ENCODE results near the gene EGFR. TPM values are rescaled to one million over a fixed set of nuclear protein-coding genes. Genes with fewer than 3 reads are reported as not detected.

The EGFR gene
- polyA plus RNA-seq, 2 of the 4 experiments (the other 2 are of a cell fraction), result 59.5 to 63.8 TPM

DNA sequence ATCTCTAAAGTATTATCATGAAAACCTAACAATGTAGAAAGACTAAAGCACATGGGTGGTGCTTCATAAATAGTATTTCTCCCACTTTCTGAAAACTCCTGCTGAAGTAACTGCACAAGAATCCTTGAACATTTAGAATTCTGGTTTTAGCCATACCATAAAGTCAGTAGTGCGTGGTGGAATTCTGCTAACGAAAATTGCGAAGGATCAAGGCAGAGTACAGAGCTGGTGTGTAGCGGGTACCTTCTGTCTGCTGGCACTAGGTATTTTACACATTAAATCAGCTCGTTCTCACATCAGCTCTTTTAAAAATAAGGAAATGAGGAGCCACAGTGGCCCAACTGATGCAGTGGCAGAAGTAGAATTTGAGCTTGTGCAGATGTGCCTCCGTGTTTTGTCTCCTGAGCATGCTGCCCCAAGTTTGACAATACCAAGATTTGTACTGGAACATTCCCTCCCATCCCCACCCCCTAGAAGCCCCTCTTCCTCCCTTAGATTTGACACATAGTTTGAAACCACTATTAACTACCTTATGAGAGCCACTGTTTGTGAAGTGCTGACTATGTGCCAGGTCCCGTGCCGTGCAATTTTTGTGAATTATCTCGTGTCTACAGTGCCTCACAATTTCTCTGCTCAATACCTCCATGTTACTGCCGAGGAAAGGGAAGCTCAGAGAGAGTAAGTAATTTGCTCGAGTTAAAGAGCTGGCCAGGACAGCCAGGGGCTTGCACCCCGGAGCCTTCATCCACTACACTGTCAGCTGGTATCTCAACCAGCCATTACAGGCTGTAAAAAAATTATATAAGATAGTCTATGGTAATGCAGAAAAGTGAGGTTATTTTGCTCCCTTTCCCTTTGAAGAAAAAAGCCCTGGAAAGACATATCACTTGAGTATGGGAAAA lies 66.9 kb downstream of the EGFR start:
- no peak for FAIRE-seq
- ChIA-PET POLR2A (no interaction called here), CTCF (interaction anchor here (0.7 to 1.5 kb wide), 6 partner anchors 14 to 312 kb away, joined by 3 to 4 read pairs (median 4); no protein-coding TSS in a partner anchor)
- peak in 1 of 2 experiments; percentile 10; a peak in 1 of 6 replicates for ATAC-seq
- Histone ChIP-seq H3K9me3 (no peaks in the 10 kb centered on the region), H3K4me2 (peak overlapping the region; percentile 43), H3K27ac (peak overlapping the region in 1 of 2 experiments; percentile 83; a peak in 3 of 6 replicates), H3K4me3 (no peak overlapping the region), H3K4me1 (peaks cover 66% of the 10 kb centered on the region)
- no peak for DNase-seq (ENCODE audit: low read depth in 1 of 2, low spot score in 1 of 2)
- WGBS (ENCODE audit: missing lambda C conversion rate), result 86% methylated on average over 12 of the region's 12 CpGs
- TF ChIP-seq, protein P1, sequence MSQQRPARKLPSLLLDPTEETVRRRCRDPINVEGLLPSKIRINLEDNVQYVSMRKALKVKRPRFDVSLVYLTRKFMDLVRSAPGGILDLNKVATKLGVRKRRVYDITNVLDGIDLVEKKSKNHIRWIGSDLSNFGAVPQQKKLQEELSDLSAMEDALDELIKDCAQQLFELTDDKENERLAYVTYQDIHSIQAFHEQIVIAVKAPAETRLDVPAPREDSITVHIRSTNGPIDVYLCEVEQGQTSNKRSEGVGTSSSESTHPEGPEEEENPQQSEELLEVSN (IDR thresholded peaks at IDR 0.05; ENCODE audit: borderline replicate concordance, low read depth), result no peak
- TF ChIP-seq CBX2 (IDR thresholded peaks at IDR 0.05; ENCODE audit: borderline replicate concordance, low read depth), result no peak
- TF ChIP-seq, protein P2, sequence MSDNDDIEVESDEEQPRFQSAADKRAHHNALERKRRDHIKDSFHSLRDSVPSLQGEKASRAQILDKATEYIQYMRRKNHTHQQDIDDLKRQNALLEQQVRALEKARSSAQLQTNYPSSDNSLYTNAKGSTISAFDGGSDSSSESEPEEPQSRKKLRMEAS (IDR thresholded peaks at IDR 0.05), result no peak
- TF ChIP-seq CBX8 (IDR thresholded peaks at IDR 0.05), result no peak
- no peak for TF ChIP-seq TFCP2L1 (CRISPR knock-in tag; IDR thresholded peaks at IDR 0.05)
- TF ChIP-seq EHMT2 (IDR thresholded peaks at IDR 0.05; ENCODE audit: low read depth), result no peak
- TF ChIP-seq, protein P3, sequence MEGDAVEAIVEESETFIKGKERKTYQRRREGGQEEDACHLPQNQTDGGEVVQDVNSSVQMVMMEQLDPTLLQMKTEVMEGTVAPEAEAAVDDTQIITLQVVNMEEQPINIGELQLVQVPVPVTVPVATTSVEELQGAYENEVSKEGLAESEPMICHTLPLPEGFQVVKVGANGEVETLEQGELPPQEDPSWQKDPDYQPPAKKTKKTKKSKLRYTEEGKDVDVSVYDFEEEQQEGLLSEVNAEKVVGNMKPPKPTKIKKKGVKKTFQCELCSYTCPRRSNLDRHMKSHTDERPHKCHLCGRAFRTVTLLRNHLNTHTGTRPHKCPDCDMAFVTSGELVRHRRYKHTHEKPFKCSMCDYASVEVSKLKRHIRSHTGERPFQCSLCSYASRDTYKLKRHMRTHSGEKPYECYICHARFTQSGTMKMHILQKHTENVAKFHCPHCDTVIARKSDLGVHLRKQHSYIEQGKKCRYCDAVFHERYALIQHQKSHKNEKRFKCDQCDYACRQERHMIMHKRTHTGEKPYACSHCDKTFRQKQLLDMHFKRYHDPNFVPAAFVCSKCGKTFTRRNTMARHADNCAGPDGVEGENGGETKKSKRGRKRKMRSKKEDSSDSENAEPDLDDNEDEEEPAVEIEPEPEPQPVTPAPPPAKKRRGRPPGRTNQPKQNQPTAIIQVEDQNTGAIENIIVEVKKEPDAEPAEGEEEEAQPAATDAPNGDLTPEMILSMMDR (IDR thresholded peaks at IDR 0.05), result no peak
- TF ChIP-seq HOXB13 (CRISPR knock-in tag; IDR thresholded peaks at IDR 0.05; ENCODE audit: low read depth), result no peak
- no peak for TF ChIP-seq GATA3 (IDR thresholded peaks at IDR 0.05; ENCODE audit: borderline replicate concordance)
- TF ChIP-seq RCOR1 (IDR thresholded peaks at IDR 0.05; ENCODE audit: low read depth, low read length), result no peak
- TF ChIP-seq, protein P4, sequence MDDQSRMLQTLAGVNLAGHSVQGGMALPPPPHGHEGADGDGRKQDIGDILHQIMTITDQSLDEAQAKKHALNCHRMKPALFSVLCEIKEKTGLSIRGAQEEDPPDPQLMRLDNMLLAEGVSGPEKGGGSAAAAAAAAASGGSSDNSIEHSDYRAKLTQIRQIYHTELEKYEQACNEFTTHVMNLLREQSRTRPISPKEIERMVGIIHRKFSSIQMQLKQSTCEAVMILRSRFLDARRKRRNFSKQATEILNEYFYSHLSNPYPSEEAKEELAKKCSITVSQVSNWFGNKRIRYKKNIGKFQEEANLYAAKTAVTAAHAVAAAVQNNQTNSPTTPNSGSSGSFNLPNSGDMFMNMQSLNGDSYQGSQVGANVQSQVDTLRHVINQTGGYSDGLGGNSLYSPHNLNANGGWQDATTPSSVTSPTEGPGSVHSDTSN (IDR thresholded peaks at IDR 0.05), result no peak
- no peak for TF ChIP-seq RNF2 (IDR thresholded peaks at IDR 0.05; ENCODE audit: borderline replicate concordance, low read depth)
- no peak for TF ChIP-seq SMC3 (IDR thresholded peaks at IDR 0.05)
- TF ChIP-seq, protein P5, sequence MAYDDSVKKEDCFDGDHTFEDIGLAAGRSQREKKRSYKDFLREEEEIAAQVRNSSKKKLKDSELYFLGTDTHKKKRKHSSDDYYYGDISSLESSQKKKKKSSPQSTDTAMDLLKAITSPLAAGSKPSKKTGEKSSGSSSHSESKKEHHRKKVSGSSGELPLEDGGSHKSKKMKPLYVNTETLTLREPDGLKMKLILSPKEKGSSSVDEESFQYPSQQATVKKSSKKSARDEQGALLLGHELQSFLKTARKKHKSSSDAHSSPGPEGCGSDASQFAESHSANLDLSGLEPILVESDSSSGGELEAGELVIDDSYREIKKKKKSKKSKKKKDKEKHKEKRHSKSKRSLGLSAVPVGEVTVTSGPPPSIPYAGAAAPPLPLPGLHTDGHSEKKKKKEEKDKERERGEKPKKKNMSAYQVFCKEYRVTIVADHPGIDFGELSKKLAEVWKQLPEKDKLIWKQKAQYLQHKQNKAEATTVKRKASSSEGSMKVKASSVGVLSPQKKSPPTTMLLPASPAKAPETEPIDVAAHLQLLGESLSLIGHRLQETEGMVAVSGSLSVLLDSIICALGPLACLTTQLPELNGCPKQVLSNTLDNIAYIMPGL (CRISPR knock-in tag; IDR thresholded peaks at IDR 0.05; ENCODE audit: borderline replicate concordance), result no peak

DNA sequence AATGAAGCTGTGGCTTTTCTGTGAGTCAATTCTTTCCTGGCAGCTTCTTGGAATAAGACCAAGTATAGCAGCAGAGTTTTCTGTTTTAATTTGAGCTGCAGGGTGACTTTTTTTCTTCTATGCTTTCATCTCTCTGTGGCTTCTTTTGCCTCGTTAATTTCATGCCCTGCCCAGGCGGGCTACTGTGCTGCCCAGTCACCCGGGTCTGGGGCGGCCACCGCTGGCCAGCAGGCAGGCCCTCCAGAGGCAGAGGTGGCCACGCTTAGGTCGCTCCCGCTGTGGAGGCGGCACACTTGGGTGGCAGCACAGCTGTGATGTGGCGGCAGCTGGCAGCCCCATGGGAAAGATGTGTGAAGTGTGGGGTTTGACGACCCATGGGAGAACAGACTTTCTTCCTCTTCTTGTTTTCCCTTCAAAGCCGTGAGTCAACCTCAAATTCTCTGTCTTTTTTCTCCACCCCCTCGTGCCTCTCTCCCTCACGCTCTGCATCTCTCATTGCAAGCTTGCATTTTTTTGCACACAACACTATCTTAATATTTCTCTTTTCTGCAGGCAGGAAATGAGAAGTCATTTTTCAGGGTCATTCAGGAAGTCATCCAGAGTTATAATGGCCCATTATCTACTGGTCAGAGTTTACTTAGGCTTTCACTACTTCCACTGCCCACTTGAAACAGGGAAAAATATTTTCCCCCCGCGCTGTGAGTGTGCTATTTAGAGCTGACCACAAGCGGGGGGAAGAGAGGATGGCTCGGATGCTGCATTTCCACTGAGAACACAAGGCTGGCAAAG lies 67.8 kb downstream of the EGFR start:
- TF ChIP-seq SREBF2 (IDR thresholded peaks at IDR 0.05) (no peak), MAFK (IDR thresholded peaks at IDR 0.05; ENCODE audit: partially characterized antibody) (peak; percentile 78)
- Histone ChIP-seq H3K4me2 (peak overlapping the region; percentile 43), H3K4me3 (no peak overlapping the region), H3K27ac (peak overlapping the region; percentile 23 to 83; a peak in 5 of 6 replicates), H3K9me3 (no peaks in the 10 kb centered on the region), H3K4me1 (peaks cover 66% of the 10 kb centered on the region)
- POLR2A ChIA-PET, result no interaction called here
- 75% methylated on average over 18 of the region's 18 CpGs for WGBS (ENCODE audit: missing lambda C conversion rate)
- FAIRE-seq (no peak), ATAC-seq (peak; percentile 40 to 58; a peak in 3 of 6 replicates), DNase-seq (ENCODE audit: low read depth in 1 of 2, low spot score in 1 of 2) (no peak)
- CTCF ChIA-PET, result interaction anchor here (0.7 to 1.5 kb wide), 7 partner anchors 14 to 313 kb away, joined by 3 to 4 read pairs (median 3); no protein-coding TSS in a partner anchor

All from A549 (cell line).